IPS DF 6.9 (cell line): ENCODE measurements around the gene BCAM.
A peak's percentile ranks its signal among the peaks of the same experiment; 100 is the strongest.

ENCODE experiments used
- DNase-seq: peaks from one replicate; pipeline ENCODE4 v3.0.0-alpha.2; 2013; ENCODE audit warnings: low read depth, low spot score
- H3K27ac ChIP-seq: one replicate; pipeline ENCODE4 v1.5.1; 2013; ENCODE audit warnings: low read length, control low read depth
- H3K27me3 ChIP-seq: 2 replicates; pipeline ENCODE4 v1.6.1; 2013; ENCODE audit warnings: mild to moderate bottlenecking, low read length; ENCODE audit not compliant: control insufficient read depth, insufficient read depth
- H3K36me3 ChIP-seq: 2 replicates; pipeline ENCODE4 v1.6.1; 2013; ENCODE audit warnings: low read length; ENCODE audit not compliant: control insufficient read depth, insufficient read depth
- H3K4me1 ChIP-seq: 2 replicates; pipeline ENCODE4 v1.6.1; 2013; ENCODE audit warnings: low read length; ENCODE audit not compliant: control insufficient read depth, insufficient read depth
- H3K4me3 ChIP-seq: 2 replicates; pipeline ENCODE4 v1.5.1; 2013; ENCODE audit warnings: mild to moderate bottlenecking, low read length
- H3K9me3 ChIP-seq: 2 replicates; pipeline ENCODE4 v1.6.1; 2013; ENCODE audit warnings: low read length, inconsistent platforms; ENCODE audit not compliant: control insufficient read depth, insufficient read depth
- WGBS: extraction: QIAGEN DNeasy Blood & Tissue Kit; methylation state at CpG from one replicate; pipeline ENCODE4 v1.1.7; 2013; ENCODE audit warnings: mixed read lengths, missing lambda C conversion rate; ENCODE audit not compliant: insufficient read length, insufficient coverage; 5-methylcytosine and 5-hydroxymethylcytosine counted together

BCAM gene

GRCh38 chr19:44792281-44792680 is 16.6 kb upstream of the BCAM start:
- Histone ChIP-seq H3K27ac (no peak overlapping the region), H3K27me3 (no peaks in the 10 kb centered on the region), H3K36me3 (peaks cover 8% of the 10 kb centered on the region), H3K4me1 (no peaks in the 10 kb centered on the region), H3K4me3 (no peak overlapping the region), H3K9me3 (no peaks in the 10 kb centered on the region)
- no CpG with 5 or more reads among the region's 9 CpGs for WGBS
- no peak for DNase-seq

GRCh38 chr19:44794610-44795009 is 14.3 kb upstream of the BCAM start:
- WGBS = no CpG with 5 or more reads among the region's 4 CpGs

GRCh38 chr19:44795398-44795987 is 13.4 kb upstream of the BCAM start:
- no CpG with 5 or more reads among the region's 13 CpGs for WGBS

More at GRCh38 chr19:44794610-44795009, 14.3 kb upstream of the BCAM start:
- H3K9me3 ChIP-seq = no peaks in the 10 kb centered on the region
- H3K27ac ChIP-seq = no peak overlapping the region
- peaks cover 11% of the 10 kb centered on the region for H3K36me3 ChIP-seq
- no peak for DNase-seq
- no peak overlapping the region for H3K4me3 ChIP-seq
- no peaks in the 10 kb centered on the region for H3K27me3 ChIP-seq
- H3K4me1 ChIP-seq = no peaks in the 10 kb centered on the region

GRCh38 chr19:44796701-44797115 is 12.2 kb upstream of the BCAM start:
- Histone ChIP-seq H3K4me1 (peaks cover 3% of the 10 kb centered on the region; the same call in 1 of the 2 replicates), H3K4me3 (no peak overlapping the region), H3K27ac (no peak overlapping the region), H3K36me3 (peaks cover 8% of the 10 kb centered on the region), H3K9me3 (no peaks in the 10 kb centered on the region), H3K27me3 (no peaks in the 10 kb centered on the region)
- DNase-seq = no peak
- WGBS = no CpG with 5 or more reads among the region's 12 CpGs

More at GRCh38 chr19:44795398-44795987, 13.4 kb upstream of the BCAM start:
- Histone ChIP-seq H3K4me3 (no peak overlapping the region), H3K9me3 (no peaks in the 10 kb centered on the region), H3K36me3 (peaks cover 8% of the 10 kb centered on the region), H3K27me3 (no peaks in the 10 kb centered on the region), H3K4me1 (peaks cover 3% of the 10 kb centered on the region; the same call in 1 of the 2 replicates), H3K27ac (no peak overlapping the region)
- DNase-seq = no peak

GRCh38 chr19:44799627-44800346 is 9.1 kb upstream of the BCAM start:
- H3K27me3 ChIP-seq = peaks cover 3% of the 10 kb centered on the region; the same call in 1 of the 2 replicates
- peaks cover 3% of the 10 kb centered on the region; the same call in 1 of the 2 replicates for H3K4me1 ChIP-seq
- WGBS = 100% methylated on average over 1 of the region's 10 CpGs
- DNase-seq = no peak
- H3K27ac ChIP-seq = no peak overlapping the region
- H3K4me3 ChIP-seq = no peak overlapping the region
- H3K36me3 ChIP-seq = peaks cover 2% of the 10 kb centered on the region; the same call in 1 of the 2 replicates
- no peaks in the 10 kb centered on the region for H3K9me3 ChIP-seq

- Histone ChIP-seq H3K36me3 (peaks cover 2% of the 10 kb centered on the region; the same call in 1 of the 2 replicates), H3K4me1 (peaks cover 3% of the 10 kb centered on the region; the same call in 1 of the 2 replicates), H3K27me3 (peaks cover 3% of the 10 kb centered on the region; the same call in 1 of the 2 replicates), H3K9me3 (no peaks in the 10 kb centered on the region), H3K27ac (no peak overlapping the region), H3K4me3 (no peak overlapping the region)
- no CpG with 5 or more reads among the region's 3 CpGs for WGBS
- DNase-seq = peak; percentile 87
These were observed 8.4 kb upstream of the BCAM start for GRCh38 chr19:44800461-44800860.

GRCh38 chr19:44803442-44804428 is 5.2 kb upstream of the BCAM start:
- DNase-seq = no peak
- Histone ChIP-seq H3K4me1 (peaks cover 8% of the 10 kb centered on the region), H3K27me3 (peaks cover 3% of the 10 kb centered on the region; the same call in 1 of the 2 replicates), H3K36me3 (no peaks in the 10 kb centered on the region), H3K27ac (no peak overlapping the region), H3K4me3 (no peak overlapping the region), H3K9me3 (no peaks in the 10 kb centered on the region)
- WGBS = no CpG with 5 or more reads among the region's 13 CpGs

GRCh38 chr19:44806291-44806690 is 2.6 kb upstream of the BCAM start:
- no peak overlapping the region for H3K4me3 ChIP-seq
- no CpG with 5 or more reads among the region's 7 CpGs for WGBS
- H3K27ac ChIP-seq = no peak overlapping the region
- H3K9me3 ChIP-seq = no peaks in the 10 kb centered on the region
- peaks cover 7% of the 10 kb centered on the region for H3K4me1 ChIP-seq
- H3K27me3 ChIP-seq = peaks cover 3% of the 10 kb centered on the region; the same call in 1 of the 2 replicates
- DNase-seq = no peak
- H3K36me3 ChIP-seq = no peaks in the 10 kb centered on the region

GRCh38 chr19:44807162-44807561 is 1.7 kb upstream of the BCAM start:
- DNase-seq = no peak
- H3K4me3 ChIP-seq = no peak overlapping the region
- 0 out of 2 replicates have a peak, but pooled peaks cover 1% of the 10 kb centered on the region for H3K36me3 ChIP-seq
- no CpG with 5 or more reads among the region's 5 CpGs for WGBS
- H3K4me1 ChIP-seq = peaks cover 7% of the 10 kb centered on the region
- no peak overlapping the region for H3K27ac ChIP-seq
- H3K9me3 ChIP-seq = no peaks in the 10 kb centered on the region
- peaks cover 3% of the 10 kb centered on the region; the same call in 1 of the 2 replicates for H3K27me3 ChIP-seq
